Adrenal gland (tissue), 5 donors: Measurements from ENCODE around the gene IPP.

ENCODE experiments used
- CTCF ChIP-seq, 6 experiments: fragments of 450-650 bp in 4 of 6; fragments of 200-600 bp in 2 of 6; sonication (generic) in 1 of 6; IDR thresholded peaks; 1 replicate in 5 of 6; 2 replicates in 1 of 6; pipeline versions ENCODE4 v1.5.1 to v1.8.0; 2016 to 2021; ENCODE audit warnings: antibody characterized with exemption in 6 of 6, mild to moderate bottlenecking in 2 of 6, moderate library complexity in 1 of 6
- POLR2A ChIP-seq, 2 donors: fragments of 450-650 bp; IDR thresholded peaks; one replicate each; pipeline ENCODE4 v1.6.1; 2017; ENCODE audit warnings: antibody characterized with exemption in 2 of 2, mild to moderate bottlenecking in 2 of 2, moderate library complexity in 1 of 2
- donor health status: DM: no; HTN: no; CAD: no.

GRCh38 chr1:45750298-45751038 lies at the start of gene IPP:
- TF ChIP-seq CTCF (IDR thresholded peaks at IDR 0.05) (peak in 3 of 6 experiments; percentile 12 to 37 (median 16)), POLR2A (IDR thresholded peaks at IDR 0.05) (peak; percentile 82 to 98)
